Hypothalamus (tissue), 51 donors: ENCODE measurements around the gene FAM20A.

Source experiments
- DNase-seq, 51 donors: peaks; one replicate each; lab custom pipeline; 2025; lab: John Stamatoyannopoulos, UW

FAM20A gene

GRCh38 chr17:68611353-68612208, 10.4 kb upstream of the FAM20A start:
- DNase-seq: no peak

DNA sequence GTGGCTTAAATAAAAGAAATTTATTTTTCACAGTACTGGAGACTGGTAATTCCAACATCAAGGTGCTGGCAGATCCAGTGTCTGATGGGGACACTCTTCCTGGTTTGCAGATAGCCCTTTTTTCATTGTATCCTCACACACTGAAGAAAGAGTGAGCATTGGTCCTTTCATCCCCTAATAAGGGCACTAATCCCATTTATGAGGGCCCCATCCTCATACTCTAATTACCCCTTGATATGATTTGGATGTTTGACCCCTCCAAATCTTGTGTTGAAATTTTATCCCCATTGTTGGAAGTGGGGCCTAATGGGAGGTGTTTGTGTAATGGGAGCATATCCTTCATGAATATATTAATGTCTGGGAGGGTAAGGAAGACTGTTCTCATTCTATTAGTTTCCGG, 9.4 kb upstream of the FAM20A start:
- DNase-seq: no peak

DNA sequence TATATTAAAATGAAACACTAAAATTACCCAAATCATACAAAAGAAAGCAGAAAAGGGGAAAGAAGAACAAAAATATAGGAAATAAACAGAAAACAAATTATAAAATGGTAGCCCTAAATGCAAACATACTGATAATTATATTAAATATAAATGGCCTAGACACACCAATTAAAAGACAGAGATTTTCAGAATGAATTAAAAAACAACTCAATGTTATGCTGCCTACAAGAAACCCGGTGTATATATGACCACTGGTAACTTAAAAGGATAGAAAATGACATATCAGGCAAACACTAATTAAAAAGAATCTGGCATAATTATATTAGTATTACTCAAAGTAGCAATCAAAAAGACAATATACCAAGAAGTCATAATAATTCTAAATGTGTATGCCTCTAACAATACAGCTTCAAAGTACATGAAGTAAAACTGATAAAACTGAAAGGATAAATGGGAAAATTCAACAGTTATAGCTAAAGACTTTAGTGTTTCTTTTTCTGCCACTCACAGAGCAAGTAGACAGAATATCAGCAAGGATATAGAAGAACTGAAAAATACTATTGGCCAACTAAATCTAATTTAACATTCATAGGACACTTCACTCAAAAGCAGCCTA, 7.5 kb upstream of the FAM20A start:
- no peak for DNase-seq

- no peak for DNase-seq
These were observed 5.5 kb upstream of the FAM20A start for GRCh38 chr17:68606451-68607307.

DNA sequence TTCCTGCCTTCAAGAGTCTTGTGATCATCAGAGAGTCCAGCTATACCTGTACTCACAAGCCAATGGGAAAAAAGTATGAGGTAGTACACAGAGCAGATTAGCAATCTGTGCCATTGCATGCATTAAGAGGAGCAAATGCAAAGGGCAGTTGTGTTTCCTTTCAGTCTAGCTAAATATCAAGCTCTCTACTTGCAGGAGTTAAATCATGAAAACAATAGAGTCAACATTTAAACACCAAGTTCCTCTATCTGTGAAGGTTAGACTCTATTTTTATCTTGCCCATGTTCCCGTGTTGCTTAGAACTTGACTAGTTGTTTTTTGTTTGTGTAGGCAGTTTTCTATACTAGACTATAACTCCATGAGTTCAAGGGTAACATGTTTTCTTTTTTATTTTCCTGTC, 4.7 kb upstream of the FAM20A start:
- DNase-seq: no peak

- no peak for DNase-seq
These were observed 2.5 kb upstream of the FAM20A start for GRCh38 chr17:68603656-68604055.

DNA sequence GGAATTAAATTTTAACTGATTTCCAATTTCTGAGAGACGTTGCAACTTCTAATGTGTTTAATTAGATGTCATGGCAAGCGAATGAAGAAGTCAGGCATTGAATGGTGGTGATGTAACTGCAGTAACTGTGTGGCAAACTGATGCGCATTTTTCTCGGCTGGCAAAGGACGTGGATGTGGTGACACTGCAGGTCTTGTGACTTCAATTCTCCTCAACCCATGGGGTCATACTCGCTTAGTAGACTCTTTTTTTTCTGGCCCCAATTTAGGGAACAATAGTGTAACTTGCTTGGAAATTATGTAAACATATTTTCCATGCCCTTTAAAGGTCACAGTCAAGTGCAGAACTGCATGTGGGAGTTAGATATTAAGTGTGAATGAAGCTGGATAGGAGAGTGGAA, 1.9 kb upstream of the FAM20A start:
- no peak for DNase-seq

DNA sequence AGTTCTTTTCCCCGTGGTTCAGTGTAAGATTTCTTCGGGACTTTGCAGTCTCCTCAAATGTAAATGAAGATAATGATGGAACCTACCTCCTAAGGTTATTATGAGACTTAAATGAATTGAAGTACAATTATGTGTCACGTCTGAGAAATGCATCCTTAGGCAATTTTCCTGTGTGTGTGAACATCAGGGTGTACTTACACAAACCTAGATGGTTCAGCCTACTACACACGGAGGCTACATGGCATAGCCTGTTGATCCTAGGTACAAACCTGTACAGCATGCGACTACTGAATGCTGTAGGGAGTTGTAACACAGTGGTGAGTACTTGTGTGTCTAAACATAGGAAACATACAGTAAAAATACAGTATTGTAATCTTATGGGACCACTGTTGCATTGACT, 1.1 kb upstream of the FAM20A start:
- DNase-seq: no peak

DNA sequence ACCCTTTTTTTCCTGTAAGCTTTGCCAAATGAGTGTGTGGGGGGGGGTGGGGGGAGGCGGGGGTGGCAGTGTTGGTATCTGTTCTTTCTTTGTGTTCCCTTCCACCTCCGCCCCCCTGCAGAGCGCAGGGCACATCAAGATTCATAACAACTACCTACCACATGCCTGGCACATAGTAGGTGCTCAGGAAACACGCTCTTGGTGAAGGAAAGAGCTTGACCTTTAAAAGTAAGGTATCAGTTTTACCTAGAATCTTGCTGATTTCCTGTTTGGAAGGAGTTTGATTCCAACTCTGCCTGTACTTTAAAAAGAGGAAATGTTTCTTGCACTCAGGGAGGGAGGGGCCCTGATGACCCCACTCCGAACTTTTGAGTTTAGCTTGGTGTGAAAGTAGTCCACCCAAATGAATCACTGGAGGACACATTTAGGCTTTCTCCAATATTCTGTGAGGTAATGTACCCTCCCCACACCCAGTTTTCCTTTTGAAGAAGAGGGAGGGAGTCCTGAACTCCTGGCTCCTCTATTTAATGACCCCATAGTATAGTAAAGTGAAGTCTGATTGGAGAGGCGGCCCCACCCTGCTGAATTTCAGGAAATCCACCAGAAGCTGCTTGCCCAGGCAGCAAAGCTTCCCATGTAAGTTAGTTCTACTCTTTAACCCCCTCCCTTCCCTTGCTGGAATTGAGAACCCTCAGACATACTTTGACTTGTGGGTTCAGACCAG, 560 bp upstream of the FAM20A start:
- DNase-seq: no peak

GRCh38 chr17:68600067-68600930, 868 bp downstream of the FAM20A start:
- DNase-seq: peak in 2 of 51 donors; percentile 13 to 19

DNA sequence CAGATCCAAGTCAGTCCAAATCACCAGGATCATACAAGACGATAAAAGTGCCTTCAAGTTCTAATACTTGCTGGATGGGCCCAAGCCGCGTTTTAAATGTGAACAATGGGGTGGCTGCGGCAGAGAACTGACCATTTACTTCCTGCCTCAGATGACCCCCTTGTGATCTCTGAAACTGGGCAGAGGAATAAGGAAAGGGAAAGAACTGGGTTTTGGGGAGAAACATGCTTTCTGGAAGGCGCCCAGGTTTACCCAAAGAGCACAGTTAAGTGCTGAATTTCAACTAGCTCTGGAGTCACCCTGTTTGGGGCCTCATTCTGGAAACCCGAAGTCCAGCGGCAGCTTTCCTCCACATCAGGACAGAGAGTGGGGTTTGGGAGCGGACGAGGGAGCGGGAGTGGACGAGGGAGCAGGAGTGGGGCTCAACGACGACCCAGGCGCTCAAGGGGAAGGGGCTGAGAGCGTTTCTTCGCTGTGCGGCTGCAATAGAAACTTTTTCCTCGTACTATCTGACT, 1.6 kb downstream of the FAM20A start:
- no peak for DNase-seq

- no peak for DNase-seq
These were observed 2.1 kb downstream of the FAM20A start for GRCh38 chr17:68599091-68599490.

DNA sequence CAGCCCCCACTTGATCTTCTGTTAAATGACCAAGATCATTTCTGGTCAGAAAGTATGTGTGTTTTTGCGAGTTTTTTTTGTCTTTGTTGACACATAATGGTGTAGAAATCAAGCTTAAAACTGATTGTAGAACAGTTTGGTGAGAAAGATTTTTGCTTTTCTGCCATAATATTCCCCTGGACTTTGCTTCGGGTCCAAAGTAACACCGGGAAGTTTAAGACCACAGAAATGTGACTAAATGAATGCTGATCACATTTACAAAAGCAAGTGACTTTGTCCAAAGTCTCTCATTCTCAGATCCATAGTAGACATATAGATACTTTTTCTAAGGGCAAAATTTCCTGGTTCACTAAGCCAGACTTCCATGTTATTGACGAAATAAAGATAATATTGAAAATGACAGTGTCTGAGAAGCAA, 2.6 kb downstream of the FAM20A start:
- no peak for DNase-seq

- DNase-seq: no peak
These were observed 3.1 kb downstream of the FAM20A start for GRCh38 chr17:68598074-68598473.

- DNase-seq: no peak
These were observed 4.7 kb downstream of the FAM20A start for GRCh38 chr17:68596411-68596945.

GRCh38 chr17:68595986-68596385, 5.2 kb downstream of the FAM20A start:
- no peak for DNase-seq

- DNase-seq: no peak
These were observed 5.7 kb downstream of the FAM20A start for GRCh38 chr17:68595496-68595895.

GRCh38 chr17:68594552-68594951, 6.6 kb downstream of the FAM20A start:
- no peak for DNase-seq
